ENCODE data around the gene SLC35F1. TPM values are rescaled to one million over a fixed set of nuclear protein-coding genes. Genes with fewer than 3 reads are reported as not detected.

SLC35F1 gene
- total and polyA plus RNA-seq, 2 experiments from 2014 or later: not detected

- in situ Hi-C loops (cut with MboI): loop anchor here (10.0 to 25.0 kb wide), 4 partner anchors 225 to 832 kb away; no protein-coding TSS in a partner anchor
- Histone ChIP-seq H3K27me3 (replicated peaks; ENCODE audit: insufficient read depth) (peaks cover 21% of the 10 kb centered on the region; the same call in 1 of the 2 replicates), H3K27ac (no peak overlapping the region), H3F3A (ENCODE audit: insufficient read depth) (no peaks in the 10 kb centered on the region), H3K4me2 (ENCODE audit: unreplicated experiment) (no peak overlapping the region), H3K9ac (no peak overlapping the region), H3K36me3 (ENCODE audit: low read depth) (no peaks in the 10 kb centered on the region), H3K79me2 (ENCODE audit: insufficient read depth) (no peaks in the 10 kb centered on the region), H3K4me3 (no peak overlapping the region), H3K9me3 (ENCODE audit: low read depth) (no peaks in the 10 kb centered on the region), H3K4me1 (ENCODE audit: insufficient read depth) (peaks cover 4% of the 10 kb centered on the region; the same call in 1 of the 2 replicates), H2AFZ (no peak overlapping the region), H4K20me1 (ENCODE audit: insufficient read depth) (no peaks in the 10 kb centered on the region), H3K9me2 (ENCODE audit: insufficient read depth) (no peaks in the 10 kb centered on the region)
- DNase-seq: no peak
- TF ChIP-seq EZH2 (IDR thresholded peaks at IDR 0.05; ENCODE audit: insufficient read depth, poor library complexity, severe bottlenecking) (no peak), EZH2phosphoT487 (IDR thresholded peaks at IDR 0.05; ENCODE audit: insufficient read depth, low read depth) (no peak)
- WGBS, 2 experiments (ENCODE audit: low coverage in 1 of 2, low lambda C conversion rate in 2 of 2, missing lambda C conversion rate in 2 of 2): 56 to 62% methylated on average over 2 of the region's 2 CpGs
Measured at GRCh38 chr6:118280210-118280609, 373.1 kb downstream of the SLC35F1 start.

GRCh38 chr6:118281291-118281690, 374.2 kb downstream of the SLC35F1 start:
- TF ChIP-seq EZH2phosphoT487 (IDR thresholded peaks at IDR 0.05; ENCODE audit: insufficient read depth, low read depth): no peak
- in situ Hi-C loops (cut with MboI): loop anchor here (10.0 to 25.0 kb wide), 4 partner anchors 224 to 831 kb away; no protein-coding TSS in a partner anchor

GRCh38 chr6:118283766-118284165, 376.7 kb downstream of the SLC35F1 start:
- Histone ChIP-seq H3K27ac (no peak overlapping the region), H2AFZ (peak overlapping the region; percentile 45; the same call in 1 of the 2 replicates), H3K36me3 (ENCODE audit: low read depth) (no peaks in the 10 kb centered on the region), H3K4me1 (ENCODE audit: insufficient read depth) (peaks cover 4% of the 10 kb centered on the region; the same call in 1 of the 2 replicates), H3K4me2 (ENCODE audit: unreplicated experiment) (peak overlapping the region; percentile 83), H3K9me2 (ENCODE audit: insufficient read depth) (no peaks in the 10 kb centered on the region), H3F3A (ENCODE audit: insufficient read depth) (no peaks in the 10 kb centered on the region), H3K9ac (peak overlapping the region; percentile 24; the same call in 1 of the 2 replicates), H3K79me2 (ENCODE audit: insufficient read depth) (no peaks in the 10 kb centered on the region), H4K20me1 (ENCODE audit: insufficient read depth) (no peaks in the 10 kb centered on the region), H3K4me3 (peak overlapping the region; percentile 65), H3K9me3 (ENCODE audit: low read depth) (no peaks in the 10 kb centered on the region), H3K27me3 (replicated peaks; ENCODE audit: insufficient read depth) (no peaks in the 10 kb centered on the region)
- WGBS, 2 experiments (ENCODE audit: low coverage in 1 of 2, low lambda C conversion rate in 2 of 2, missing lambda C conversion rate in 2 of 2): 9 to 10% methylated on average over 8 of the region's 8 CpGs
- in situ Hi-C loops (cut with MboI): loop anchor here (10.0 to 25.0 kb wide), 4 partner anchors 221 to 829 kb away; no protein-coding TSS in a partner anchor
- peak; percentile 80 for DNase-seq
- TF ChIP-seq EZH2 (IDR thresholded peaks at IDR 0.05; ENCODE audit: insufficient read depth, poor library complexity, severe bottlenecking): no peak
- TF ChIP-seq EZH2phosphoT487 (IDR thresholded peaks at IDR 0.05; ENCODE audit: insufficient read depth, low read depth): no peak

More at GRCh38 chr6:118281291-118281690, 374.2 kb downstream of the SLC35F1 start:
- Histone ChIP-seq H3K4me3 (no peak overlapping the region), H3K9ac (no peak overlapping the region), H3K27ac (no peak overlapping the region), H3K9me3 (ENCODE audit: low read depth) (no peaks in the 10 kb centered on the region), H3K9me2 (ENCODE audit: insufficient read depth) (no peaks in the 10 kb centered on the region), H3K36me3 (ENCODE audit: low read depth) (no peaks in the 10 kb centered on the region), H3K4me1 (ENCODE audit: insufficient read depth) (peaks cover 4% of the 10 kb centered on the region; the same call in 1 of the 2 replicates), H3K27me3 (replicated peaks; ENCODE audit: insufficient read depth) (peaks cover 10% of the 10 kb centered on the region; the same call in 1 of the 2 replicates), H3K4me2 (ENCODE audit: unreplicated experiment) (no peak overlapping the region), H4K20me1 (ENCODE audit: insufficient read depth) (no peaks in the 10 kb centered on the region), H3K79me2 (ENCODE audit: insufficient read depth) (no peaks in the 10 kb centered on the region), H3F3A (ENCODE audit: insufficient read depth) (no peaks in the 10 kb centered on the region), H2AFZ (no peak overlapping the region)
- DNase-seq: no peak

DNA sequence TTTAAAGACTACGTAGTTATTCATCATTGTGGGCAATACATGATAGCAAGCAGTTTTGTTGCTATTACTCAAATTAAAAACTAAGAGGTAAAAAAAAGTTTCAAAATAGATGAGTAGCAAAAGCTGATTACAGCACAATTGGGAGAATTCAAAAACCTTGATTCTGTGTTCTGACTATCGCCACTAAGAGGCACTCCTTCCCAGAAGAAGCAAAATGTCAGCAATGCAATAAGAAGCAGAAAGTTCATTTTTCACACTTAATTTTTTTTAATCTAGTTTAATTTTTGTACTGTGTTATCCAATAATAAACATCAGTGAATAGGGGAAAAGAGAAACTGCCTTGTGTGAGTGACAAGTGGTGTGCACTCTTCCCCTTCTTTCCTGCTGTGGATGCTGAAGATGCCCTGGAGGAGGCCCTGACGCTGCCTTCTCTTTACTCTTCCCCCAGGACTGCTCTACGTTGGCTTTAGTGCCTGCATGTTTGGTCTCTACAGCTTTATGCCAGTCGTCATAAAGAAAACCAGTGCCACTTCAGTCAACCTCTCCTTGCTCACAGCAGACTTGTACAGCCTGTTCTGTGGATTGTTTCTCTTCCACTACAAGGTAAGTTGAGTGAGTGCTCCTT, 377.8 kb downstream of the SLC35F1 start:
- Histone ChIP-seq H3K79me2 (ENCODE audit: insufficient read depth) (no peaks in the 10 kb centered on the region), H3K27ac (no peak overlapping the region), H3K4me3 (no peak overlapping the region), H3K4me1 (ENCODE audit: insufficient read depth) (peaks cover 4% of the 10 kb centered on the region; the same call in 1 of the 2 replicates), H4K20me1 (ENCODE audit: insufficient read depth) (no peaks in the 10 kb centered on the region), H3K9ac (no peak overlapping the region), H3K9me2 (ENCODE audit: insufficient read depth) (no peaks in the 10 kb centered on the region), H3K36me3 (ENCODE audit: low read depth) (no peaks in the 10 kb centered on the region), H3F3A (ENCODE audit: insufficient read depth) (no peaks in the 10 kb centered on the region), H2AFZ (no peak overlapping the region), H3K9me3 (ENCODE audit: low read depth) (no peaks in the 10 kb centered on the region), H3K27me3 (replicated peaks; ENCODE audit: insufficient read depth) (no peaks in the 10 kb centered on the region), H3K4me2 (ENCODE audit: unreplicated experiment) (no peak overlapping the region)
- TF ChIP-seq EZH2 (IDR thresholded peaks at IDR 0.05; ENCODE audit: insufficient read depth, poor library complexity, severe bottlenecking) (no peak), EZH2phosphoT487 (IDR thresholded peaks at IDR 0.05; ENCODE audit: insufficient read depth, low read depth) (no peak)
- peak; percentile 55 for DNase-seq
- in situ Hi-C loops (cut with MboI): loop anchor here (10.0 to 25.0 kb wide), 4 partner anchors 220 to 827 kb away; no protein-coding TSS in a partner anchor
- WGBS, 2 experiments (ENCODE audit: low coverage in 1 of 2, low lambda C conversion rate in 2 of 2, missing lambda C conversion rate in 2 of 2): 80 to 81% methylated on average over 5 of the region's 5 CpGs
